Measurements from ENCODE around the gene BPHL.
A peak's percentile ranks its signal among the peaks of the same experiment; 100 is the strongest.
"Not testable (repeated sequence)": the region's sequence is repeated elsewhere in the genome, so short reads cannot be mapped to it uniquely, and the experiment has no call there.

The BPHL gene

GRCh38 chr6:3183066-3183465 is 64.6 kb downstream of the BPHL start:
- Histone ChIP-seq H3K36me3 (ENCODE audit: insufficient read depth, low read length) (peaks cover 6% of the 10 kb centered on the region), H3K27me3 (ENCODE audit: insufficient read depth, low read length) (no peaks in the 10 kb centered on the region), H3K4me3 (ENCODE audit: low read length) (no peak overlapping the region), H2AFZ (ENCODE audit: low read depth, low read length) (no peak overlapping the region), H3K4me1 (ENCODE audit: insufficient read depth, low read length) (peaks cover 3% of the 10 kb centered on the region), H3K9me3 (ENCODE audit: low read length) (peaks cover 2% of the 10 kb centered on the region)

GRCh38 chr6:3186974-3187382 is 68.5 kb downstream of the BPHL start:
- H3K36me3 ChIP-seq (ENCODE audit: insufficient read depth, low read length), result peaks cover 21% of the 10 kb centered on the region
- H3K27me3 ChIP-seq (ENCODE audit: insufficient read depth, low read length), result no peaks in the 10 kb centered on the region
- peaks cover 7% of the 10 kb centered on the region for H3K4me1 ChIP-seq (ENCODE audit: insufficient read depth, low read length)
- no peak overlapping the region for H3K4me3 ChIP-seq (ENCODE audit: low read length)
- no peak overlapping the region for H2AFZ ChIP-seq (ENCODE audit: low read depth, low read length)
- peaks cover 8% of the 10 kb centered on the region for H3K9me3 ChIP-seq (ENCODE audit: low read length)

- H3K27me3 ChIP-seq (ENCODE audit: insufficient read depth, low read length), result no peaks in the 10 kb centered on the region
- H3K4me3 ChIP-seq (ENCODE audit: low read length), result no peak overlapping the region
- H2AFZ ChIP-seq (ENCODE audit: low read depth, low read length), result no peak overlapping the region
- peaks cover 8% of the 10 kb centered on the region for H3K9me3 ChIP-seq (ENCODE audit: low read length)
- peaks cover 16% of the 10 kb centered on the region for H3K36me3 ChIP-seq (ENCODE audit: insufficient read depth, low read length)
- peaks cover 12% of the 10 kb centered on the region for H3K4me1 ChIP-seq (ENCODE audit: insufficient read depth, low read length)
Measured at GRCh38 chr6:3188262-3188661, 69.8 kb downstream of the BPHL start.

GRCh38 chr6:3189192-3189591 is 70.7 kb downstream of the BPHL start:
- H3K27me3 ChIP-seq (ENCODE audit: insufficient read depth, low read length); H2AFZ ChIP-seq (ENCODE audit: low read depth, low read length); H3K4me3 ChIP-seq (ENCODE audit: low read length); H3K9me3 ChIP-seq (ENCODE audit: low read length): not testable (repeated sequence)
- Histone ChIP-seq H3K4me1 (ENCODE audit: insufficient read depth, low read length) (peaks cover 21% of the 10 kb centered on the region), H3K36me3 (ENCODE audit: insufficient read depth, low read length) (peaks cover 14% of the 10 kb centered on the region)

GRCh38 chr6:3190056-3190455 is 71.5 kb downstream of the BPHL start:
- Histone ChIP-seq H3K27me3 (ENCODE audit: insufficient read depth, low read length) (no peaks in the 10 kb centered on the region), H3K9me3 (ENCODE audit: low read length) (peaks cover 6% of the 10 kb centered on the region), H2AFZ (ENCODE audit: low read depth, low read length) (no peak overlapping the region), H3K4me3 (ENCODE audit: low read length) (no peak overlapping the region), H3K36me3 (ENCODE audit: insufficient read depth, low read length) (peaks cover 14% of the 10 kb centered on the region), H3K4me1 (ENCODE audit: insufficient read depth, low read length) (peaks cover 24% of the 10 kb centered on the region)

- H3K4me3 ChIP-seq (ENCODE audit: low read length), result no peak overlapping the region
- H2AFZ ChIP-seq (ENCODE audit: low read depth, low read length), result no peak overlapping the region
- peaks cover 27% of the 10 kb centered on the region for H3K4me1 ChIP-seq (ENCODE audit: insufficient read depth, low read length)
- H3K9me3 ChIP-seq (ENCODE audit: low read length), result peaks cover 6% of the 10 kb centered on the region
- no peaks in the 10 kb centered on the region for H3K27me3 ChIP-seq (ENCODE audit: insufficient read depth, low read length)
- H3K36me3 ChIP-seq (ENCODE audit: insufficient read depth, low read length), result peaks cover 14% of the 10 kb centered on the region
Measured at GRCh38 chr6:3190779-3191178, 72.3 kb downstream of the BPHL start.

- Histone ChIP-seq H2AFZ (ENCODE audit: low read depth, low read length) (no peak overlapping the region), H3K4me1 (ENCODE audit: insufficient read depth, low read length) (peaks cover 37% of the 10 kb centered on the region), H3K9me3 (ENCODE audit: low read length) (peaks cover 6% of the 10 kb centered on the region), H3K27me3 (ENCODE audit: insufficient read depth, low read length) (no peaks in the 10 kb centered on the region), H3K4me3 (ENCODE audit: low read length) (peak overlapping the region; percentile 26), H3K36me3 (ENCODE audit: insufficient read depth, low read length) (peaks cover 14% of the 10 kb centered on the region)
Measured at GRCh38 chr6:3193102-3193849, 74.8 kb downstream of the BPHL start.

GRCh38 chr6:3194535-3195419 is 76.3 kb downstream of the BPHL start:
- Histone ChIP-seq H2AFZ (ENCODE audit: low read depth, low read length) (no peak overlapping the region), H3K27me3 (ENCODE audit: insufficient read depth, low read length) (no peaks in the 10 kb centered on the region), H3K36me3 (ENCODE audit: insufficient read depth, low read length) (peaks cover 8% of the 10 kb centered on the region), H3K9me3 (ENCODE audit: low read length) (peaks cover 3% of the 10 kb centered on the region), H3K4me3 (ENCODE audit: low read length) (peak overlapping the region; percentile 65), H3K4me1 (ENCODE audit: insufficient read depth, low read length) (peaks cover 36% of the 10 kb centered on the region)

GRCh38 chr6:3195420-3195694 is 76.8 kb downstream of the BPHL start:
- Histone ChIP-seq H3K9me3 (ENCODE audit: low read length) (peaks cover 3% of the 10 kb centered on the region), H2AFZ (ENCODE audit: low read depth, low read length) (no peak overlapping the region), H3K4me3 (ENCODE audit: low read length) (peak overlapping the region; percentile 65), H3K27me3 (ENCODE audit: insufficient read depth, low read length) (no peaks in the 10 kb centered on the region), H3K4me1 (ENCODE audit: insufficient read depth, low read length) (peaks cover 30% of the 10 kb centered on the region), H3K36me3 (ENCODE audit: insufficient read depth, low read length) (peaks cover 5% of the 10 kb centered on the region)

- no peaks in the 10 kb centered on the region for H3K27me3 ChIP-seq (ENCODE audit: insufficient read depth, low read length)
- H3K4me1 ChIP-seq (ENCODE audit: insufficient read depth, low read length), result peaks cover 30% of the 10 kb centered on the region
- H2AFZ ChIP-seq (ENCODE audit: low read depth, low read length), result peak overlapping the region; percentile 1
- H3K9me3 ChIP-seq (ENCODE audit: low read length), result peaks cover 3% of the 10 kb centered on the region
- peak overlapping the region; percentile 65 for H3K4me3 ChIP-seq (ENCODE audit: low read length)
- H3K36me3 ChIP-seq (ENCODE audit: insufficient read depth, low read length), result no peaks in the 10 kb centered on the region
Measured at GRCh38 chr6:3195695-3196497, 77.4 kb downstream of the BPHL start.

- Histone ChIP-seq H3K9me3 (ENCODE audit: low read length) (no peaks in the 10 kb centered on the region), H3K4me3 (ENCODE audit: low read length) (no peak overlapping the region), H2AFZ (ENCODE audit: low read depth, low read length) (no peak overlapping the region), H3K36me3 (ENCODE audit: insufficient read depth, low read length) (no peaks in the 10 kb centered on the region), H3K27me3 (ENCODE audit: insufficient read depth, low read length) (no peaks in the 10 kb centered on the region), H3K4me1 (ENCODE audit: insufficient read depth, low read length) (peaks cover 30% of the 10 kb centered on the region)
Measured at GRCh38 chr6:3196770-3197169, 78.3 kb downstream of the BPHL start.

GRCh38 chr6:3197734-3198133 is 79.2 kb downstream of the BPHL start:
- H3K9me3 ChIP-seq (ENCODE audit: low read length); H3K27me3 ChIP-seq (ENCODE audit: insufficient read depth, low read length); H2AFZ ChIP-seq (ENCODE audit: low read depth, low read length); H3K4me3 ChIP-seq (ENCODE audit: low read length); H3K36me3 ChIP-seq (ENCODE audit: insufficient read depth, low read length): not testable (repeated sequence)
- H3K4me1 ChIP-seq (ENCODE audit: insufficient read depth, low read length), result peaks cover 30% of the 10 kb centered on the region

GRCh38 chr6:3199382-3199781 is 80.9 kb downstream of the BPHL start:
- H3K36me3 ChIP-seq (ENCODE audit: insufficient read depth, low read length), result no peaks in the 10 kb centered on the region
- H3K4me3 ChIP-seq (ENCODE audit: low read length), result no peak overlapping the region
- no peak overlapping the region for H2AFZ ChIP-seq (ENCODE audit: low read depth, low read length)
- peaks cover 14% of the 10 kb centered on the region for H3K4me1 ChIP-seq (ENCODE audit: insufficient read depth, low read length)
- no peaks in the 10 kb centered on the region for H3K27me3 ChIP-seq (ENCODE audit: insufficient read depth, low read length)
- no peaks in the 10 kb centered on the region for H3K9me3 ChIP-seq (ENCODE audit: low read length)

Data from neuron (in vitro differentiated cells).